GM12878 (cell line): ENCODE results near the gene GID8. TPM values are rescaled to one million over a fixed set of nuclear protein-coding genes. Genes with fewer than 3 reads are reported as not detected.

ENCODE experiments used
- ATAC-seq: fragments of 200-7000 bp; cut with Tn5 transposase; 3 replicates; pipeline ENCODE4 v1.9.1; 2020; ENCODE audit warnings: mild to moderate bottlenecking, moderate library complexity
- BruUV-seq: library from RNA; stranded (reverse); fragments of 400-500 nt; replicated peaks from 2 replicates; lab custom pipeline; 2021; lab: Mats Ljungman, UMichigan
- CTCF ChIA-PET: fragments of 300-600 bp; sonication (Branson Sonifier 250); formaldehyde crosslinking; extraction: SDS; loops from one replicate; lab custom pipeline; 2021; ENCODE audit warnings: inconsistent platforms; lab: Yijun Ruan, JAX
- POLR2A ChIA-PET: fragments of 350-600 bp; formaldehyde crosslinking; extraction: SDS; loops from one replicate; lab custom pipeline; 2021; ENCODE audit warnings: inconsistent platforms; lab: Charles Lee
- RAD21 ChIA-PET: fragments of 300-600 bp; sonication (Branson Sonifier 250); formaldehyde crosslinking; loops from one replicate; lab custom pipeline; 2023; ENCODE audit warnings: antibody characterized with exemption; ENCODE audit not compliant: unreplicated experiment; lab: Charles Lee
- SMC1A ChIA-PET: fragments of 300-600 bp; sonication (Branson Sonifier 250); formaldehyde crosslinking; loops from one replicate; lab custom pipeline; 2023; ENCODE audit not compliant: unreplicated experiment, uncharacterized antibody; lab: Charles Lee
- DNase-seq: peaks from one replicate; pipeline ENCODE4 v3.0.0-alpha.2; 2011; ENCODE audit warnings: low read depth, low spot score
- FAIRE-seq: peaks from 3 replicates; lab custom pipeline; 2011; peaks lifted over from hg19 to GRCh38; lab: Jason Lieb, UNC
- H2AFZ ChIP-seq: 2 replicates; pipeline ENCODE4 v1.6.0; 2011; ENCODE audit warnings: low read depth, low read length, control low read depth; ENCODE audit not compliant: control insufficient read depth
- H3K27ac ChIP-seq: 2 replicates; pipeline ENCODE4 v1.5.1; 2011; ENCODE audit warnings: control low read depth; ENCODE audit not compliant: control insufficient read depth, insufficient read depth
- H3K27me3 ChIP-seq, 2 experiments: replicated peaks in 1 of 2; 2 replicates each; pipeline versions ENCODE4 v1.6.0 to v1.6.1; 2011; ENCODE audit warnings: low read length in 1 of 2; ENCODE audit not compliant: control insufficient read depth in 2 of 2, insufficient read depth in 2 of 2
- H3K36me3 ChIP-seq, 2 experiments: 2 replicates each; pipeline ENCODE4 v1.5.1; 2011; ENCODE audit warnings: low read length in 1 of 2; ENCODE audit not compliant: control insufficient read depth in 2 of 2, insufficient read depth in 2 of 2
- H3K4me1 ChIP-seq: 2 replicates; pipeline ENCODE4 v1.6.1; 2011; ENCODE audit warnings: mild to moderate bottlenecking, low read length, moderate library complexity, mixed read lengths; ENCODE audit not compliant: control insufficient read depth, insufficient read depth
- H3K4me2 ChIP-seq: 2 replicates; pipeline ENCODE4 v1.6.0; 2011; ENCODE audit warnings: control low read depth; ENCODE audit not compliant: control insufficient read depth, insufficient read depth
- H3K4me3 ChIP-seq: fragments of 200-600 bp; sonication (generic); 2 replicates; pipeline ENCODE4 v1.5.1; 2016
- H3K79me2 ChIP-seq: 2 replicates; pipeline ENCODE4 v1.6.0; 2011; ENCODE audit warnings: low read length; ENCODE audit not compliant: control insufficient read depth, insufficient read depth
- H3K9ac ChIP-seq: 2 replicates; pipeline ENCODE4 v1.8.0; 2011; ENCODE audit warnings: low read length, control low read depth, mixed read lengths; ENCODE audit not compliant: control insufficient read depth, insufficient read depth
- H3K9me3 ChIP-seq: replicated peaks from 3 replicates; pipeline ENCODE4 v1.5.1; 2011; ENCODE audit warnings: mild to moderate bottlenecking, low read length; ENCODE audit not compliant: control insufficient read depth, insufficient read depth
- H4K20me1 ChIP-seq: 2 replicates; pipeline ENCODE4 v1.6.0; 2011; ENCODE audit not compliant: control insufficient read depth, insufficient read depth
- CBX3 ChIP-seq: fragments of 200-600 bp; sonication (generic); IDR thresholded peaks from 2 replicates; pipeline ENCODE4 v1.6.1; 2016; ENCODE audit warnings: low read depth, borderline replicate concordance
- EED ChIP-seq: sonication (generic); IDR thresholded peaks from 2 replicates; pipeline ENCODE4 v1.6.1; 2016; ENCODE audit warnings: antibody characterized with exemption, low read depth
- ESRRA ChIP-seq: IDR thresholded peaks from 2 replicates; pipeline ENCODE4 v1.6.1; 2012; ENCODE audit warnings: mild to moderate bottlenecking, low read length, improper control_type of control experiment
- FOS ChIP-seq: IDR thresholded peaks from 3 replicates; pipeline ENCODE4 v1.6.1; 2011; ENCODE audit warnings: borderline replicate concordance; ENCODE audit not compliant: insufficient read length; ENCODE audit errors: extremely low read depth
- POLR2A ChIP-seq: IDR thresholded peaks from 2 replicates; pipeline ENCODE4 v1.6.1; 2011; ENCODE audit warnings: low read depth, mild to moderate bottlenecking, low read length
- SIN3A ChIP-seq: IDR thresholded peaks from 2 replicates; pipeline ENCODE4 v1.6.1; 2012; ENCODE audit warnings: low read depth, low read length, improper control_type of control experiment
- ZNF217 ChIP-seq: fragments of 450-650 bp; IDR thresholded peaks from 2 replicates; pipeline ENCODE4 v1.6.1; 2017; ENCODE audit warnings: antibody characterized with exemption, mild to moderate bottlenecking
- WGBS: methylation state at CpG from one replicate; pipeline ENCODE4 v1.1.6; 2016; ENCODE audit warnings: low lambda C conversion rate; ENCODE audit not compliant: insufficient replicate concordance, insufficient coverage; ENCODE audit errors: missing lambda C conversion rate; 5-methylcytosine and 5-hydroxymethylcytosine counted together
- in situ Hi-C: fragments of 300-500 bp; cut with MboI; formaldehyde crosslinking; loops from 9 replicates; pipeline ENCODE4 v1.14.3; 2018; ENCODE audit warnings: mixed read lengths
- intact Hi-C: fragments of 100-400 bp; cut with micrococcal nuclease; formaldehyde crosslinking; loops from one replicate; pipeline ENCODE4 v1.14.2; 2022; ENCODE audit not compliant: unreplicated experiment
- polyA plus RNA-seq, 11 experiments: library from polyadenylated mRNA; depleted of rRNA in 4 of 11; unstranded in 6 of 11; stranded (reverse) in 5 of 11; fragments of >200 nt; fragmentation: Nextera tagmentation in 4 of 11; fragmentation: Illumina TruSeq in 1 of 11; extraction: Ambion mirVana in 4 of 11; extraction: Trizol in 1 of 11; gene quantifications; 1 replicate in 1 of 11; 2 replicates in 10 of 11; pipeline versions ENCODE4 v1.2.1 to v1.2.3, GENCODE V29; 2011 to 2016; ENCODE audit warnings: inconsistent platforms in 2 of 11, missing spikeins in 2 of 11, low read depth in 1 of 11
- total RNA-seq, 4 experiments: library from RNA; depleted of rRNA in 3 of 4; stranded (reverse); fragments of >200 nt in 3 of 4; fragmentation: Illumina TruSeq in 1 of 4; extraction: Trizol in 1 of 4; gene quantifications; 2 replicates each; pipeline versions ENCODE4 v1.2.1 to v1.2.3, GENCODE V29; 2013 to 2021
- TF ChIP-seq, protein P1 (sequence below): fragments of 450-650 bp; IDR thresholded peaks from 2 replicates; pipeline ENCODE4 v1.6.1; 2017; ENCODE audit warnings: mild to moderate bottlenecking
- TF ChIP-seq, protein P2 (sequence below): fragments of 450-650 bp; formaldehyde crosslinking; IDR thresholded peaks from 2 replicates; pipeline ENCODE4 v1.4.0; 2022; ENCODE audit warnings: mild to moderate bottlenecking, moderate library complexity

Gene GID8
- total and polyA plus RNA-seq, 10 of the 15 experiments (the other 5 are each of a cell fraction or from before 2014, with no cell fraction given) = 12.0 to 33.8 (median 22.2) TPM

DNA sequence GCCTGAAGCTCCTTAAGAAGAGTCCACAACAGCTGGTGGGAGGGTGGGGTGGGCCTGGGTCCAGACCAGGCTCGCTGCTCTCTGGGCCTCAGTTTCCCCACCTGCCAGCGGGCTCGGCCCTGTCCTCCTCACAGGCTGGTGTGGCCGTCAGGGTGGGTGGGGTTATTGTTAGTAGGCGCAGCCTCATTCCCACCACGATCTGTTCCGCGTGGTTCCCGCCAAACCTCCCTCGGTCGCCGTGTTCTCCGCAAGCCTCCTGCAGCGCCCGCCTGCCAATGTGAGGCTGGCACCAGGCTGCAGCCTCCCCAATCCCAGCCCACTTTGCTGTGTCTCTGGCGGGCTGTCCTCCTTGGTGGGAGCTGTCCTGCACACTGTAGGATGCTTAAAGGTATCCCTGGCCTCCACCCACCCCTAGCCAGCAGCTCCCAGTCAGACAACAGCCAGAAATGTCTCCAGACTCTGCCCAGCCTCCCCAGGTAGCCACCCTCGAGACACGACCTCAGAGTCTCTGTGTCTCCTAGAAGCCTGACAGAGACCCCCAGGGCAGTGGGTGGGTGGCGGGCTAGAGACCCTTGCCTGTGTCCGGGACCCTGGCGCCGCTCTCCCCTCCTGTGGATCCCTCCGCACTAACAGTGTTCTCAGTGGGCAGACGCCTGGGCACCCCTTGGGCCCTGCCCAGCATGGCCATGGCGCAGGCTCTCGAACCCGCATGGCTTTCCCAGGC lies 29.8 kb downstream of the GID8 start:
- ChIA-PET SMC1A (no interaction called here), RAD21 (no interaction called here)

More for the DNA sequence above, 29.8 kb downstream of the GID8 start:
- intact Hi-C loops = no loop called here
- Histone ChIP-seq H3K4me3 (no peak overlapping the region), H3K27ac (no peak overlapping the region), H3K36me3 (peaks cover 5 to 10% of the 10 kb centered on the region in 2 experiments; a peak in 3 of 4 replicates), H4K20me1 (no peaks in the 10 kb centered on the region), H3K4me2 (no peak overlapping the region), H3K9me3 (no peaks in the 10 kb centered on the region), H3K4me1 (peaks cover 6% of the 10 kb centered on the region), H2AFZ (no peak overlapping the region), H3K9ac (no peak overlapping the region), H3K79me2 (no peaks in the 10 kb centered on the region), H3K27me3 (peaks cover 0 to 1% of the 10 kb centered on the region in 2 experiments; a peak in 1 of 4 replicates)
- BruUV-seq = TSS peak; percentile 40
- FAIRE-seq = no peak
- CTCF ChIA-PET = no interaction called here
- no peak for ATAC-seq
- 90% methylated on average over 27 of the region's 27 CpGs for WGBS
- TF ChIP-seq SIN3A (no peak), ZNF217 (no peak), EED (no peak), ESRRA (no peak), FOS (no peak), POLR2A (0 out of 2 replicates have a peak, but pooled peaks have one; percentile 19), CBX3 (no peak)
- TF ChIP-seq, protein P1, sequence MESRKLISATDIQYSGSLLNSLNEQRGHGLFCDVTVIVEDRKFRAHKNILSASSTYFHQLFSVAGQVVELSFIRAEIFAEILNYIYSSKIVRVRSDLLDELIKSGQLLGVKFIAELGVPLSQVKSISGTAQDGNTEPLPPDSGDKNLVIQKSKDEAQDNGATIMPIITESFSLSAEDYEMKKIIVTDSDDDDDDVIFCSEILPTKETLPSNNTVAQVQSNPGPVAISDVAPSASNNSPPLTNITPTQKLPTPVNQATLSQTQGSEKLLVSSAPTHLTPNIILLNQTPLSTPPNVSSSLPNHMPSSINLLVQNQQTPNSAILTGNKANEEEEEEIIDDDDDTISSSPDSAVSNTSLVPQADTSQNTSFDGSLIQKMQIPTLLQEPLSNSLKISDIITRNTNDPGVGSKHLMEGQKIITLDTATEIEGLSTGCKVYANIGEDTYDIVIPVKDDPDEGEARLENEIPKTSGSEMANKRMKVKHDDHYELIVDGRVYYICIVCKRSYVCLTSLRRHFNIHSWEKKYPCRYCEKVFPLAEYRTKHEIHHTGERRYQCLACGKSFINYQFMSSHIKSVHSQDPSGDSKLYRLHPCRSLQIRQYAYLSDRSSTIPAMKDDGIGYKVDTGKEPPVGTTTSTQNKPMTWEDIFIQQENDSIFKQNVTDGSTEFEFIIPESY = no peak
- TF ChIP-seq, protein P2, sequence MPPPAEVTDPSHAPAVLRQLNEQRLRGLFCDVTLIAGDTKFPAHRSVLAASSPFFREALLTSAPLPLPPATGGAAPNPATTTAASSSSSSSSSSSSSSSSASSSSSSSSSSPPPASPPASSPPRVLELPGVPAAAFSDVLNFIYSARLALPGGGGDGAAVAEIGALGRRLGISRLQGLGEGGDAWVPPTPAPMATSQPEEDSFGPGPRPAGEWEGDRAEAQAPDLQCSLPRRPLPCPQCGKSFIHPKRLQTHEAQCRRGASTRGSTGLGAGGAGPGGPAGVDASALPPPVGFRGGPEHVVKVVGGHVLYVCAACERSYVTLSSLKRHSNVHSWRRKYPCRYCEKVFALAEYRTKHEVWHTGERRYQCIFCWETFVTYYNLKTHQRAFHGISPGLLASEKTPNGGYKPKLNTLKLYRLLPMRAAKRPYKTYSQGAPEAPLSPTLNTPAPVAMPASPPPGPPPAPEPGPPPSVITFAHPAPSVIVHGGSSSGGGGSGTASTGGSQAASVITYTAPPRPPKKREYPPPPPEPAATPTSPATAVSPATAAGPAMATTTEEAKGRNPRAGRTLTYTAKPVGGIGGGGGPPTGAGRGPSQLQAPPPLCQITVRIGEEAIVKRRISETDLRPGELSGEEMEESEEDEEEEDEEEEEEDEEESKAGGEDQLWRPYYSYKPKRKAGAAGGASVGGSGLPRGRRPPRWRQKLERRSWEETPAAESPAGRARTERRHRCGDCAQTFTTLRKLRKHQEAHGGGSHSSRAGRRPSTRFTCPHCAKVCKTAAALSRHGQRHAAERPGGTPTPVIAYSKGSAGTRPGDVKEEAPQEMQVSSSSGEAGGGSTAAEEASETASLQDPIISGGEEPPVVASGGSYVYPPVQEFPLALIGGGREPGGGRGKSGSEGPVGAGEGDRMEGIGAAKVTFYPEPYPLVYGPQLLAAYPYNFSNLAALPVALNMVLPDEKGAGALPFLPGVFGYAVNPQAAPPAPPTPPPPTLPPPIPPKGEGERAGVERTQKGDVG = no peak
- in situ Hi-C loops = no loop called here
- POLR2A ChIA-PET = interaction anchor here (1.0 kb wide), 1 partner anchor 10 kb away, joined by 3 read pairs; no protein-coding TSS in a partner anchor
- DNase-seq = no peak
